HEK293T (cell line): Measurements from ENCODE around the gene EFNA3.

Source experiments
- FOXM1 ChIP-seq: fragments of 450-650 bp; IDR thresholded peaks from 2 replicates; pipeline ENCODE4 v1.6.1; 2017; ENCODE audit warnings: mild to moderate bottlenecking, borderline replicate concordance
- SP1 ChIP-seq: fragments of 450-650 bp; IDR thresholded peaks from 2 replicates; pipeline ENCODE4 v1.6.1; 2017

GRCh38 chr1:155113450-155113980 is 34.9 kb downstream of the EFNA3 start:
- TF ChIP-seq FOXM1 = no peak
- TF ChIP-seq SP1 = no peak
